G401 (cell line): ENCODE measurements around the gene ADAMTS2. TPM values are rescaled to one million over a fixed set of nuclear protein-coding genes. Genes with fewer than 3 reads are reported as not detected.

Source experiments
- total RNA-seq: library from RNA; depleted of rRNA; stranded (reverse); fragments of >200 nt; shearing (Covaris generic); gene quantifications from 2 replicates; pipeline ENCODE4 v1.2.3, GENCODE V29; 2014; rRNA removed

Gene ADAMTS2
- total RNA-seq, 1 experiment from 2014 or later = not detected

Other genes starting within 250 kb of the ADAMTS2 start
- gene RUFY1, start 205.1 kb upstream of the ADAMTS2 start, total RNA-seq = 53.0 and 65.4 TPM in 2 replicates